H1 (cell line): ENCODE measurements around the gene OLFM2. TPM values are rescaled to one million over a fixed set of nuclear protein-coding genes. Genes with fewer than 3 reads are reported as not detected.

Experiments
- CTCF ChIA-PET: fragments of 300-600 bp; sonication (Branson Sonifier 250); formaldehyde crosslinking; loops from one replicate; lab custom pipeline; 2021; ENCODE audit not compliant: partially characterized antibody; lab: Charles Lee
- POLR2A ChIA-PET: fragments of 300-600 bp; sonication (Branson Sonifier 250); formaldehyde crosslinking; loops from one replicate; lab custom pipeline; 2021; ENCODE audit warnings: inconsistent platforms; ENCODE audit not compliant: partially characterized antibody; lab: Charles Lee
- DNase-seq, 2 experiments: peaks; one replicate each; pipeline versions ENCODE4 v3.0.0 to v3.0.0-alpha.2; 2010 to 2022; ENCODE audit warnings: low spot score in 2 of 2, low read depth in 1 of 2, mixed read lengths in 1 of 2
- FAIRE-seq: peaks from 2 replicates; lab custom pipeline; 2011; peaks lifted over from hg19 to GRCh38; lab: Jason Lieb, UNC
- H2AFZ ChIP-seq: 2 replicates; pipeline ENCODE4 v1.8.1; 2012; ENCODE audit warnings: low read length, inconsistent platforms
- H2AK5ac ChIP-seq: 2 replicates; pipeline ENCODE4 v1.6.1; 2013; ENCODE audit warnings: low read depth, low read length
- H2BK120ac ChIP-seq: replicated peaks from 2 replicates; pipeline ENCODE3; 2013; ENCODE audit warnings: low read depth, low read length, inconsistent platforms
- H2BK12ac ChIP-seq: 2 replicates; pipeline ENCODE4 v1.6.1; 2013; ENCODE audit warnings: low read depth, low read length
- H2BK15ac ChIP-seq: 2 replicates; pipeline ENCODE4 v1.6.1; 2013; ENCODE audit warnings: low read length
- H2BK20ac ChIP-seq: 2 replicates; pipeline ENCODE4 v1.6.1; 2013; ENCODE audit warnings: low read length
- H2BK5ac ChIP-seq: 2 replicates; pipeline ENCODE4 v1.6.1; 2013; ENCODE audit warnings: low read depth, low read length
- H3K14ac ChIP-seq: 2 replicates; pipeline ENCODE4 v1.6.1; 2013; ENCODE audit warnings: inconsistent platforms; ENCODE audit not compliant: insufficient read length
- H3K18ac ChIP-seq: 2 replicates; pipeline ENCODE4 v1.6.1; 2013; ENCODE audit warnings: low read length; ENCODE audit errors: extremely low read depth
- H3K23ac ChIP-seq: 2 replicates; pipeline ENCODE4 v1.6.1; 2013; ENCODE audit warnings: inconsistent platforms; ENCODE audit not compliant: insufficient read length
- H3K23me2 ChIP-seq: 2 replicates; pipeline ENCODE4 v1.6.1; 2013; ENCODE audit warnings: low read depth, low read length
- H3K27ac ChIP-seq: 2 replicates; pipeline ENCODE4 v1.6.1; 2011; ENCODE audit warnings: low read depth, low read length, inconsistent platforms
- H3K27me3 ChIP-seq, 4 experiments: replicated peaks in 1 of 4; 1 replicate in 1 of 4; 2 replicates in 3 of 4; pipeline versions ENCODE4 v1.6.1 to v1.8.1; 2011 to 2013; ENCODE audit warnings: low read length in 3 of 4, mild to moderate bottlenecking in 3 of 4, inconsistent platforms in 2 of 4, mixed read lengths in 2 of 4, moderate library complexity in 1 of 4; ENCODE audit not compliant: control insufficient read depth in 3 of 4, insufficient read depth in 3 of 4; ENCODE audit errors: extremely low read depth in 1 of 4
- H3K36me3 ChIP-seq, 4 experiments: 2 replicates each; pipeline versions ENCODE4 v1.6.1 to v1.8.1; 2011 to 2013; ENCODE audit warnings: mild to moderate bottlenecking in 4 of 4, low read length in 3 of 4, moderate library complexity in 2 of 4, control low read depth in 1 of 4, inconsistent platforms in 1 of 4; ENCODE audit not compliant: insufficient read depth in 4 of 4, control insufficient read depth in 2 of 4
- H3K4ac ChIP-seq: replicated peaks from 2 replicates; pipeline ENCODE3; 2013; ENCODE audit warnings: low read length, low read depth, mixed read lengths, inconsistent platforms; ENCODE audit not compliant: insufficient read length
- H3K4me1 ChIP-seq, 4 experiments: replicated peaks in 1 of 4; 1 replicate in 1 of 4; 2 replicates in 3 of 4; pipeline versions ENCODE4 v1.6.1 to v1.8.1; 2011 to 2013; ENCODE audit warnings: low read length in 3 of 4, inconsistent platforms in 2 of 4, mixed read lengths in 1 of 4; ENCODE audit not compliant: insufficient read depth in 4 of 4, control insufficient read depth in 3 of 4
- H3K4me2 ChIP-seq, 2 experiments: 2 replicates each; pipeline versions ENCODE4 v1.6.1 to v1.8.1; 2011 to 2013; ENCODE audit warnings: low read depth in 2 of 2, low read length in 2 of 2, control low read depth in 1 of 2, inconsistent platforms in 1 of 2, mild to moderate bottlenecking in 1 of 2; ENCODE audit not compliant: insufficient read depth in 1 of 2
- H3K4me3 ChIP-seq, 4 experiments: fragments of 200-600, 300-600 bp in 1 of 4; sonication (generic), shearing (Covaris generic), sonication (Bioruptor Twin) in 1 of 4; 2 replicates each; pipeline versions ENCODE4 v1.5.1 to v1.8.1; 2011 to 2016; ENCODE audit warnings: low read length in 4 of 4, low read depth in 3 of 4, control low read depth in 2 of 4, inconsistent platforms in 2 of 4, mild to moderate bottlenecking in 2 of 4, mixed read lengths in 1 of 4, moderate library complexity in 1 of 4; ENCODE audit not compliant: insufficient read depth in 2 of 4; ENCODE audit errors: extremely low read depth in 1 of 4
- H3K56ac ChIP-seq: replicated peaks from 2 replicates; pipeline ENCODE3; 2013; ENCODE audit warnings: low read depth, mild to moderate bottlenecking, mixed read lengths, low read length, inconsistent platforms; ENCODE audit not compliant: insufficient read length
- H3K79me1 ChIP-seq: 2 replicates; pipeline ENCODE4 v1.6.1; 2013; ENCODE audit warnings: low read depth, low read length, control low read depth
- H3K79me2 ChIP-seq, 2 experiments: 2 replicates each; pipeline versions ENCODE4 v1.6.1 to v1.8.1; 2012 to 2013; ENCODE audit warnings: low read length in 2 of 2, mild to moderate bottlenecking in 2 of 2, inconsistent platforms in 1 of 2; ENCODE audit not compliant: insufficient read depth in 2 of 2, control insufficient read depth in 1 of 2
- H3K9ac ChIP-seq, 4 experiments: replicated peaks in 1 of 4; 1 replicate in 1 of 4; 2 replicates in 3 of 4; pipeline versions ENCODE4 v1.6.1 to v1.8.1; 2011 to 2013; ENCODE audit warnings: low read depth in 3 of 4, low read length in 3 of 4, control low read depth in 2 of 4, mild to moderate bottlenecking in 2 of 4, moderate library complexity in 2 of 4, inconsistent platforms in 1 of 4; ENCODE audit errors: extremely low read depth in 1 of 4
- H3K9me3 ChIP-seq, 2 experiments: 2 replicates each; pipeline versions ENCODE4 v1.6.1 to v1.8.1; 2012 to 2013; ENCODE audit warnings: mild to moderate bottlenecking in 2 of 2, moderate library complexity in 2 of 2, control low read depth in 1 of 2, inconsistent platforms in 1 of 2, low read depth in 1 of 2, low read length in 1 of 2, mixed read lengths in 1 of 2; ENCODE audit not compliant: insufficient read depth in 2 of 2
- H4K20me1 ChIP-seq, 2 experiments: replicated peaks in 1 of 2; 2 replicates each; pipeline versions ENCODE3 to v1.8.1; 2011 to 2013; ENCODE audit warnings: inconsistent platforms in 2 of 2, low read length in 2 of 2, mild to moderate bottlenecking in 1 of 2; ENCODE audit not compliant: insufficient read depth in 2 of 2, control insufficient read depth in 1 of 2
- H4K5ac ChIP-seq: 2 replicates; pipeline ENCODE4 v1.6.1; 2013; ENCODE audit warnings: low read length, low read depth, mixed read lengths, inconsistent platforms; ENCODE audit not compliant: insufficient read length
- H4K8ac ChIP-seq: 2 replicates; pipeline ENCODE4 v1.8.0; 2013; ENCODE audit warnings: mild to moderate bottlenecking, moderate library complexity, low read length, inconsistent platforms; ENCODE audit not compliant: insufficient read depth; ENCODE audit errors: extremely low read depth
- H4K91ac ChIP-seq: replicated peaks from 2 replicates; pipeline ENCODE3; 2013; ENCODE audit warnings: low read length, mixed read lengths, inconsistent platforms; ENCODE audit not compliant: insufficient read length
- CTCF ChIP-seq, 3 experiments: IDR thresholded peaks; 1 replicate in 2 of 3; 2 replicates in 1 of 3; pipeline versions ENCODE4 v1.5.1 to v1.6.1; 2011; ENCODE audit warnings: low read length in 3 of 3, mild to moderate bottlenecking in 3 of 3, inconsistent platforms in 2 of 3, low read depth in 1 of 3, moderate library complexity in 1 of 3; ENCODE audit not compliant: insufficient read depth in 1 of 3; ENCODE audit errors: control extremely low read depth in 1 of 3
- EP300 ChIP-seq, 2 experiments: IDR thresholded peaks; 1 replicate in 1 of 2; 2 replicates in 1 of 2; pipeline ENCODE4 v1.6.1; 2011 to 2012; ENCODE audit warnings: low read depth in 2 of 2, low read length in 2 of 2, mild to moderate bottlenecking in 2 of 2, borderline replicate concordance in 1 of 2, inconsistent platforms in 1 of 2, moderate library complexity in 1 of 2
- HDAC6 ChIP-seq: IDR thresholded peaks from one replicate; pipeline ENCODE4 v1.7.1; 2012; ENCODE audit warnings: low read depth, mild to moderate bottlenecking, inconsistent platforms, low read length, moderate library complexity
- JUN ChIP-seq: IDR thresholded peaks from 2 replicates; pipeline ENCODE4 v1.6.1; 2011; ENCODE audit warnings: low read depth, mild to moderate bottlenecking, improper control_type of control experiment, low read length
- RAD21 ChIP-seq, 2 experiments: IDR thresholded peaks in 1 of 2; conservative IDR thresholded peaks in 1 of 2; 2 replicates each; pipeline ENCODE4 v1.6.1; 2011; ENCODE audit warnings: low read depth in 2 of 2, low read length in 2 of 2, improper control_type of control experiment in 1 of 2, inconsistent platforms in 1 of 2, mild to moderate bottlenecking in 1 of 2, moderate library complexity in 1 of 2
- SRF ChIP-seq: IDR thresholded peaks from 2 replicates; pipeline ENCODE4 v1.6.1; 2011; ENCODE audit warnings: mild to moderate bottlenecking, low read depth, low read length, moderate library complexity
- WGBS, 2 experiments: shearing (Covaris generic) in 1 of 2; methylation state at CpG; one replicate each; pipeline versions ENCODE4 v1.1.6 to v1.1.7; 2013 to 2015; ENCODE audit warnings: low lambda C conversion rate in 2 of 2, mixed read lengths in 2 of 2, inconsistent platforms in 1 of 2, low coverage in 1 of 2, missing lambda C conversion rate in 1 of 2; ENCODE audit not compliant: insufficient replicate concordance in 2 of 2, insufficient coverage in 1 of 2, insufficient read length in 1 of 2; ENCODE audit errors: extremely low coverage in 1 of 2, missing lambda C conversion rate in 1 of 2; 5-methylcytosine and 5-hydroxymethylcytosine counted together
- polyA plus RNA-seq, 7 experiments: library from polyadenylated mRNA; depleted of rRNA in 3 of 7; stranded (reverse) in 5 of 7; unstranded in 2 of 7; fragments of >200 nt in 5 of 7; fragments of 200-250 nt in 2 of 7; gene quantifications; 1 replicate in 5 of 7; 2 replicates in 1 of 7; 4 replicates in 1 of 7; pipeline versions ENCODE4 v1.2.1 to v1.2.3, GENCODE V29; 2011 to 2013; ENCODE audit warnings: missing spikeins in 2 of 7, mixed read lengths in 2 of 7
- total RNA-seq: library from RNA; stranded (reverse); fragmentation: NEBNext Ultra II Directional; extraction: Animal tissue kit (Norgen Biotek cat#: 25700); gene quantifications from 2 replicates; pipeline ENCODE4 v1.2.1, GENCODE V29; 2021

Gene OLFM2
- total and polyA plus RNA-seq, 2 of the 8 experiments (the other 6 are each of a cell fraction or from before 2014, with no cell fraction given): 68.2 to 151 TPM

- no peaks in the 10 kb centered on the region for H3K9me3 ChIP-seq
- 93% methylated on average over 4 of the region's 4 CpGs; no CpG with 5 or more reads in 1 of the 2 experiments for WGBS, 2 experiments
- no peak for FAIRE-seq
Measured at GRCh38 chr19:9932835-9933234, 3.5 kb downstream of the OLFM2 start.

More at GRCh38 chr19:9932835-9933234, 3.5 kb downstream of the OLFM2 start:
- ChIA-PET POLR2A (interaction anchor here (0.6 to 4.0 kb wide), 5 partner anchors 10 to 222 kb away, joined by 3 to 41 read pairs (median 3); no protein-coding TSS in a partner anchor), CTCF (interaction anchor here (0.8 to 5.9 kb wide), 22 partner anchors 32 to 182 kb away, joined by 3 to 82 read pairs (median 6); partner anchors contain the start of genes COL5A3, P2RY11 and PPAN)
- no peak overlapping the region for H3K27ac ChIP-seq
- H3K27me3 ChIP-seq: no peaks in the 10 kb centered on the region
- H3K56ac ChIP-seq: no peak overlapping the region
- no peak overlapping the region for H3K4me3 ChIP-seq
- H3K4me1 ChIP-seq: peaks cover 4 to 14% (median 6%) of the 10 kb centered on the region in 4 experiments
- H3K18ac ChIP-seq: no peak overlapping the region
- no peak overlapping the region for H3K4me2 ChIP-seq
- peaks cover 0 to 54% of the 10 kb centered on the region in 2 experiments; a peak in 2 of 4 replicates for H3K79me2 ChIP-seq
- no peak overlapping the region for H2BK15ac ChIP-seq
- H4K91ac ChIP-seq: no peak overlapping the region
- peaks cover 12% of the 10 kb centered on the region for H3K23me2 ChIP-seq
- no peak overlapping the region for H3K9ac ChIP-seq
- H2AFZ ChIP-seq: no peak overlapping the region
- H2BK120ac ChIP-seq: no peak overlapping the region
- no peak overlapping the region for H3K4ac ChIP-seq
- no peak overlapping the region for H2BK12ac ChIP-seq
- H4K8ac ChIP-seq: no peak overlapping the region
- no peak overlapping the region for H3K23ac ChIP-seq
- no peaks in the 10 kb centered on the region for H3K36me3 ChIP-seq
- peaks cover 2 to 13% of the 10 kb centered on the region in 2 experiments for H4K20me1 ChIP-seq
- H2BK5ac ChIP-seq: no peak overlapping the region
- DNase-seq: no peak
- no peak for TF ChIP-seq RAD21 (IDR thresholded peaks at IDR 0.05 in 1 of 2, conservative IDR thresholded peaks at IDR 0.05 in 1 of 2; ENCODE audit: low read depth in 2 of 2, low read length in 2 of 2)
- TF ChIP-seq JUN: no peak
- TF ChIP-seq HDAC6: no peak
- no peak for TF ChIP-seq CTCF (IDR thresholded peaks at IDR 0.05; ENCODE audit: control extremely low read depth in 1 of 3, insufficient read depth in 1 of 3, low read depth in 1 of 3, low read length in 3 of 3)
- TF ChIP-seq EP300 (IDR thresholded peaks at IDR 0.05; ENCODE audit: borderline replicate concordance in 1 of 2, low read depth in 2 of 2, low read length in 2 of 2): no peak
- TF ChIP-seq SRF: no peak
- no peak overlapping the region for H3K14ac ChIP-seq
- H4K5ac ChIP-seq: no peak overlapping the region
- peaks cover 2% of the 10 kb centered on the region for H3K79me1 ChIP-seq
- H2BK20ac ChIP-seq: no peak overlapping the region
- H2AK5ac ChIP-seq: no peak overlapping the region
